Measurements from ENCODE around the gene HPGD. TPM values are rescaled to one million over a fixed set of nuclear protein-coding genes. Genes with fewer than 3 reads are reported as not detected.

HPGD gene
- total RNA-seq, 4 donors from 2014 or later = 23.0 to 179 (median 45.4) TPM

DNA sequence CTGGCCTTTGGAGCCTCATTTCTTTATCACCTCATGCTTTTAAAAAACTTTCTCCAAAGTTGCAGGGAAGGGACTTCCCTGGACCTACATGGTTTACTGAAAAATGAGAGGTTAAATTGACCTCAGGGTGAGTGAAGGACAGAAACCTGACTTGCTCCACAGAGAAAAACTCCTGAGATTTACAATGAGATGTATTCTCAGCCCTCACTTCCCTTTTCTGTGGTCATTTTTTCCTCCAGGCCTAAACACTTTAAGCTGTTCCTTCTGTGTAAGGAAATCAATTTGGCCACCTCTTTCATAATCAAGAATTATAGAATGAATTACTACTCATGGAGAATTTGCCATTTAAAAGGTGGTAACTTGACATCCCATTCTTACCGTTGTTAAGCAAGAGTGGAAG, 77.9 kb downstream of the HPGD start:
- TF ChIP-seq POLR2A (IDR thresholded peaks at IDR 0.05) = no peak
- TF ChIP-seq, protein P1, sequence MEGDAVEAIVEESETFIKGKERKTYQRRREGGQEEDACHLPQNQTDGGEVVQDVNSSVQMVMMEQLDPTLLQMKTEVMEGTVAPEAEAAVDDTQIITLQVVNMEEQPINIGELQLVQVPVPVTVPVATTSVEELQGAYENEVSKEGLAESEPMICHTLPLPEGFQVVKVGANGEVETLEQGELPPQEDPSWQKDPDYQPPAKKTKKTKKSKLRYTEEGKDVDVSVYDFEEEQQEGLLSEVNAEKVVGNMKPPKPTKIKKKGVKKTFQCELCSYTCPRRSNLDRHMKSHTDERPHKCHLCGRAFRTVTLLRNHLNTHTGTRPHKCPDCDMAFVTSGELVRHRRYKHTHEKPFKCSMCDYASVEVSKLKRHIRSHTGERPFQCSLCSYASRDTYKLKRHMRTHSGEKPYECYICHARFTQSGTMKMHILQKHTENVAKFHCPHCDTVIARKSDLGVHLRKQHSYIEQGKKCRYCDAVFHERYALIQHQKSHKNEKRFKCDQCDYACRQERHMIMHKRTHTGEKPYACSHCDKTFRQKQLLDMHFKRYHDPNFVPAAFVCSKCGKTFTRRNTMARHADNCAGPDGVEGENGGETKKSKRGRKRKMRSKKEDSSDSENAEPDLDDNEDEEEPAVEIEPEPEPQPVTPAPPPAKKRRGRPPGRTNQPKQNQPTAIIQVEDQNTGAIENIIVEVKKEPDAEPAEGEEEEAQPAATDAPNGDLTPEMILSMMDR (IDR thresholded peaks at IDR 0.05) = no peak
- WGBS, 2 donors = 13 to 33% methylated on average over 1 of the region's 1 CpG
- no peak for DNase-seq
- intact Hi-C loops (cut with DNase I) = no loop called here
- Histone ChIP-seq H3K27me3 (no peaks in the 10 kb centered on the region), H3K27ac (no peak overlapping the region), H3K4me1 (peaks cover 4 to 26% (median 7%) of the 10 kb centered on the region in 3 donors), H3K36me3 (no peaks in the 10 kb centered on the region), H3K9me3 (no peaks in the 10 kb centered on the region), H3K4me3 (no peak overlapping the region)

Other genes with a start within 250 kb of the HPGD start
- gene FBXO8, start 238.8 kb downstream of the HPGD start, total RNA-seq = 10 to 100 TPM; 19.1 to 38.0 (median 26.4) TPM
- 10 to 100 TPM in 2 of 4 donors, 1 to 10 TPM in 2; 5.5 to 14.4 (median 11.4) TPM for gene CEP44, start 238.6 kb downstream of the HPGD start, total RNA-seq

Measured in esophagus squamous epithelium (tissue), 5 donors.